ENCODE results near the gene NYAP1. TPM values are rescaled to one million over a fixed set of nuclear protein-coding genes. Genes with fewer than 3 reads are reported as not detected.

Gene NYAP1
- total RNA-seq, 6 donors from 2014 or later: 0.15 to 1.4 (median 0.89) TPM; not detected in 1

DNA sequence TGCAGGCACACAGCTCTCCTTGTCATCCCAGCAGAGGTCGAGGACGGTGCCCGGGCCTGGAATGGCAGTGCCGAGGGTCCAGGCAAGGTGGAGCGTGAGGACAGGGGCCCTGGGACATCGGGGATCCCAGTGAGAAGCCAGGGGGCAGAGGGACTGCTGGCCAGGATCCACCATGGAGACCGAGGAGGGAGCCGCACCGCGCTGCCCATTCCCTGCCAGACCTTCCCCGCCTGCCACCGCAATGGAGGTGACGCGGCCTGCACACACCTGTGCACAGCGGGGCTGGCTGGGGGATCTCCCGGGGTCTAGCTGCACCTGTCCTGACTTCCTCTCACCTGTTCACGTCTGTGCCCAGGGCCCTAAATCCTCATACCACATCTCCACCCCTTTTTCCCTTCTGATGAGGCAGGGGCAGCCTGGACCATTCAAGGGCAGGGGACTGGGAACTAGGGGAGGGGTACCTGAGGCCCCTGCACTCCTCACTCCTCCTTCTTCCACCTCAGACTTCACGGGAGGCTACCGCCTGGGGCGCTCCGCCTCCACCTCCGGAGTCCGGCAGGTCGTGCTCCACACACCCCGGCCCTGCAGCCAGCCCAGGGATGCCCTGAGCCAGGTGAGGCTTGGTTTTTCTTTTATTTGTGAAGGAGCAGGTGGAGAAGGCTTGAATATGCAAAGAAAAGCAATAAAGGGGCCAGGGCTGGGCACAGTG, 6.9 kb downstream of the NYAP1 start:
- peak in 1 of 2 donors; percentile 6 for ATAC-seq (ENCODE audit: low FRiP score in 2 of 2)
- TF ChIP-seq, protein P1, sequence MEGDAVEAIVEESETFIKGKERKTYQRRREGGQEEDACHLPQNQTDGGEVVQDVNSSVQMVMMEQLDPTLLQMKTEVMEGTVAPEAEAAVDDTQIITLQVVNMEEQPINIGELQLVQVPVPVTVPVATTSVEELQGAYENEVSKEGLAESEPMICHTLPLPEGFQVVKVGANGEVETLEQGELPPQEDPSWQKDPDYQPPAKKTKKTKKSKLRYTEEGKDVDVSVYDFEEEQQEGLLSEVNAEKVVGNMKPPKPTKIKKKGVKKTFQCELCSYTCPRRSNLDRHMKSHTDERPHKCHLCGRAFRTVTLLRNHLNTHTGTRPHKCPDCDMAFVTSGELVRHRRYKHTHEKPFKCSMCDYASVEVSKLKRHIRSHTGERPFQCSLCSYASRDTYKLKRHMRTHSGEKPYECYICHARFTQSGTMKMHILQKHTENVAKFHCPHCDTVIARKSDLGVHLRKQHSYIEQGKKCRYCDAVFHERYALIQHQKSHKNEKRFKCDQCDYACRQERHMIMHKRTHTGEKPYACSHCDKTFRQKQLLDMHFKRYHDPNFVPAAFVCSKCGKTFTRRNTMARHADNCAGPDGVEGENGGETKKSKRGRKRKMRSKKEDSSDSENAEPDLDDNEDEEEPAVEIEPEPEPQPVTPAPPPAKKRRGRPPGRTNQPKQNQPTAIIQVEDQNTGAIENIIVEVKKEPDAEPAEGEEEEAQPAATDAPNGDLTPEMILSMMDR (IDR thresholded peaks at IDR 0.05): no peak
- TF ChIP-seq EP300 (IDR thresholded peaks at IDR 0.05) (no peak), POLR2A (IDR thresholded peaks at IDR 0.05) (no peak), POLR2AphosphoS5 (IDR thresholded peaks at IDR 0.05) (no peak)

DNA sequence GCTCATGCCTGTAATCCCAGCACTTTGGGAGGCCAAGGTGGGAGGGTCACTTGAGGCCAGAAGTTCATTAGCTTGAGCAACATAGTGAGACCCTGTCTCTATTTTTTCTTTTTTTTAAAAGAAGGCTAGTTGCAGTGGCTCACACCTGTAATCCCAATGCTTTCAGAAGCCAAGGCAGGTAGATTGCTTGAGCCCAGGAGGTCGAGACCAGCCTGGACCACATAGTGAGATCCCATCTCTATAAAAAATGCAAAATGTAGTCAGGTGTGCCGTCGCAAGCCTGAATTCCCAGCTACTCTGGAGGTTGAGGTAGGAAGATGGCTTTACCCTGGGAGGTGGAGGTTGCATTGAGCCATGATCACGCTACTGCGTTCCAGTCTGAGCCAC, 7.5 kb downstream of the NYAP1 start:
- Histone ChIP-seq H3K36me3 (no peaks in the 10 kb centered on the region), H3K27ac (no peak overlapping the region), H3K4me1 (peaks cover 11 to 14% (median 13%) of the 10 kb centered on the region in 4 donors), H3K27me3 (no peaks in the 10 kb centered on the region), H3K9me3 (no peaks in the 10 kb centered on the region), H3K4me3 (no peak overlapping the region)
- TF ChIP-seq EP300 (IDR thresholded peaks at IDR 0.05) (no peak), POLR2A (IDR thresholded peaks at IDR 0.05) (no peak), POLR2AphosphoS5 (IDR thresholded peaks at IDR 0.05) (no peak)
- TF ChIP-seq, protein P1 (IDR thresholded peaks at IDR 0.05): no peak
- no peak for DNase-seq
- ATAC-seq (ENCODE audit: low FRiP score in 2 of 2): no peak
- 95 to 98% methylated on average over 5 of the region's 5 CpGs for WGBS, 2 donors

More for the DNA sequence above, 6.9 kb downstream of the NYAP1 start:
- no peak overlapping the region for H3K27ac ChIP-seq
- peaks cover 11 to 14% (median 13%) of the 10 kb centered on the region in 4 donors for H3K4me1 ChIP-seq
- H3K27me3 ChIP-seq: no peaks in the 10 kb centered on the region
- H3K9me3 ChIP-seq: no peaks in the 10 kb centered on the region
- WGBS, 2 donors: 90 to 93% methylated on average over 22 to 24 of the region's 25 CpGs
- H3K4me3 ChIP-seq: no peak overlapping the region
- peak in 1 of 2 donors; percentile 74 for DNase-seq
- H3K36me3 ChIP-seq: no peaks in the 10 kb centered on the region

DNA sequence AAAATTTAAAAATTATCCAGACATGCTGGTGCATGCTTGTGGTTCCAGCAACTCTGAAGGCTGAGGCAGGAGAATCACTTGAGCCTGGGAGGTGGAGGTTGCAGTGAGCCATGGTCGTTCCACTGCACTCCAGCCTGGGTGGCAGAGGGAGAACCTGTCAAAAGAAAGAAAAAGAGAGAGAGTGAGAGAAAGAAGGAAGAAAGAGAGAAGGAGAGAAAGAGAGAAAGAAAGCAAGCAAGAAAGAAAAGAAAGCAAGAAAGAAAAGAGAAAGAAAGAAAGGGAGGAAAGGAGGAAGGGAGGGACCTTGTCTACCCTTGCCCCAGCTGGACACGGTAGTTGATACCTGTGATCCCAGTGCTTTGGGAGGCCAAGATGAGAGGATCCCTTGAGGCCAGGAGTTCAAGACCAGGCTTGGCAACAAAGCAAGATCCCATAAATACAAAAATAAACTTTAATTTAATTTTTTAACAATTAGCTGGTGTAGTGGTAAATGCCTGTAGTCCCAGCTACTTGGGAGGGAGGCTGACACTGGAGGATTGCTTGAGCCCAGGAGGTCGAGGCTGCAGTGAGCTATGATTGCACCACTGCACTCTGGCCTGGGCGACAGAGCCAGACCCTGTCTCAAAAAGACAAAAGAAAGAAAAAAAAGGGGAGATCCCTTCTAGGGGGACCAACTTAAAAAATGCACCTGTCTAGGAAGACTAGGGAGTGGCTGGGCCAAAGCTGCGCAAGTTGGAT, 9.2 kb downstream of the NYAP1 start:
- H3K4me3 ChIP-seq: peak overlapping the region in 3 of 4 donors; percentile 35 to 46 (median 41)

DNA sequence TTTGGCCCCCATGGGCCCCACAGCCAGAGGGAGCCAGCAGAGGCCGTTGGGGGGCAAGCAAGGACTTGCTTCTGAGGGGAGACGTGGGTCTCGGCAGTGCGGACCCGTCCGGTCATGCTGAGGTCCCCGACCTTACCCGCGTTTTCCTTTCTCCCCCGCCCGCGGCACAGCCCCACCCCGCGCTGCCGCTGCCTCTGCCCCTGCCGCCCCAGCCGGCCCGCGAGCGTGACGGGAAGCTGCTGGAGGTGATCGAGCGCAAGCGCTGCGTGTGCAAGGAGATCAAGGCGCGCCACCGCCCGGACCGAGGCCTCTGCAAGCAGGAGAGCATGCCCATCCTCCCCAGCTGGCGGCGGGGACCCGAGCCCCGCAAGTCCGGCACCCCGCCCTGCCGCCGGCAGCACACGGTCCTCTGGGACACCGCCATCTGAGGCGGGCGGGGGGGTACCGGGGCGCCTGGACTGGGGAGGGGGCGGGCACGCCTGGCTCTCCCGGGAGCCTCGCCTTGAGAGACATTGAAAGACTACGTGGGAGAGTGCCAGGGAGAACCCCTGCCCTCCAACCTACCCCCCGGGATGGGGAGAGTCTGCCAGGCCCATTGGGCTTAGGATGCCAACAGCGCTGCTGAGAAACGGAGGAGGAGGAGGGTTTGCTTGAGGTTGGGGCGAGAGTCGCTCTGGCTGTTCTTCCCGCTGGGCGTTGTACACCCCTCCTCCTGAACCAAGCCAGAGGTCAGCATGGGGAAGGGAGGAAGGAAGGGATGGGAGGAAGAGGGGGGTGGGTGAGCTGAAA, 9.9 kb downstream of the NYAP1 start:
- WGBS, 2 donors: 9 to 19% methylated on average over 10 to 18 of the region's 56 CpGs

More for the DNA sequence above, 9.2 kb downstream of the NYAP1 start:
- Histone ChIP-seq H3K4me1 (peaks cover 11 to 14% (median 13%) of the 10 kb centered on the region in 4 donors), H3K9me3 (no peaks in the 10 kb centered on the region), H3K27me3 (no peaks in the 10 kb centered on the region), H3K36me3 (no peaks in the 10 kb centered on the region), H3K27ac (no peak overlapping the region)
- ATAC-seq (ENCODE audit: low FRiP score in 2 of 2) (no peak), DNase-seq (no peak)
- TF ChIP-seq POLR2AphosphoS5 (IDR thresholded peaks at IDR 0.05) (no peak), EP300 (IDR thresholded peaks at IDR 0.05) (no peak), POLR2A (IDR thresholded peaks at IDR 0.05) (no peak)
- TF ChIP-seq, protein P1 (IDR thresholded peaks at IDR 0.05): no peak
- WGBS, 2 donors: 86 to 94% methylated on average over 5 of the region's 5 CpGs

More for the DNA sequence above, 9.9 kb downstream of the NYAP1 start:
- Histone ChIP-seq H3K36me3 (no peaks in the 10 kb centered on the region), H3K4me3 (peak overlapping the region in 3 of 4 donors; percentile 35 to 46 (median 41)), H3K4me1 (peaks cover 11 to 14% (median 13%) of the 10 kb centered on the region in 4 donors), H3K9me3 (no peaks in the 10 kb centered on the region), H3K27me3 (no peaks in the 10 kb centered on the region), H3K27ac (no peak overlapping the region)
- ATAC-seq (ENCODE audit: low FRiP score in 2 of 2) (peak in 1 of 2 donors; percentile 66), DNase-seq (peak in 1 of 2 donors; percentile 92)
- TF ChIP-seq POLR2A (IDR thresholded peaks at IDR 0.05) (no peak), EP300 (IDR thresholded peaks at IDR 0.05) (no peak), POLR2AphosphoS5 (IDR thresholded peaks at IDR 0.05) (no peak)
- TF ChIP-seq, protein P1 (IDR thresholded peaks at IDR 0.05): peak in 1 of 6 experiments; percentile 11

Data from upper lobe of left lung (tissue), 6 donors.